SK-N-SH (cell line): ENCODE measurements around the gene ATXN2. TPM values are rescaled to one million over a fixed set of nuclear protein-coding genes. Genes with fewer than 3 reads are reported as not detected.
A peak's percentile ranks its signal among the peaks of the same experiment; 100 is the strongest.

Experiments used
- CTCF ChIA-PET: fragments of 300-600, 350-600 bp; formaldehyde crosslinking; extraction: SDS; loops from one replicate; lab custom pipeline; 2021; lab: Yijun Ruan, JAX
- POLR2A ChIA-PET: fragments of 350-600 bp; sonication (Branson Sonifier 250); formaldehyde crosslinking; extraction: SDS; loops from one replicate; lab custom pipeline; 2020; ENCODE audit warnings: antibody characterized with exemption, inconsistent platforms; lab: Yijun Ruan, JAX
- DNase-seq: peaks from one replicate; pipeline ENCODE4 v3.0.0; 2012
- H2AFZ ChIP-seq: fragments of 200-600 bp; sonication (generic); 2 replicates; pipeline ENCODE4 v1.8.1; 2016; ENCODE audit warnings: antibody characterized with exemption, mild to moderate bottlenecking, low read depth
- H3F3A ChIP-seq: fragments of 200-600 bp; sonication (generic); replicated peaks from 2 replicates; pipeline ENCODE3; 2016; ENCODE audit warnings: antibody characterized with exemption, mild to moderate bottlenecking; ENCODE audit not compliant: insufficient read depth
- H3K27ac ChIP-seq, 2 experiments: fragments of 200-500 bp in 1 of 2; fragments of 200-600 bp in 1 of 2; sonication (Bioruptor generic) in 1 of 2; sonication (generic), shearing (Covaris generic) in 1 of 2; 2 replicates each; pipeline versions ENCODE4 v1.5.1 to v1.6.1; 2014 to 2016; ENCODE audit warnings: low read depth in 2 of 2, inconsistent platforms in 1 of 2, low read length in 1 of 2, mild to moderate bottlenecking in 1 of 2, mixed read lengths in 1 of 2
- H3K27me3 ChIP-seq: fragments of 200-600 bp; sonication (generic), shearing (Covaris generic); 2 replicates; pipeline ENCODE4 v1.6.1; 2016; ENCODE audit warnings: mixed run types; ENCODE audit not compliant: insufficient read depth
- H3K36me3 ChIP-seq, 2 experiments: fragments of 200-500 bp in 1 of 2; fragments of 200-600 bp in 1 of 2; sonication (Bioruptor generic) in 1 of 2; sonication (generic) in 1 of 2; replicated peaks in 1 of 2; 2 replicates each; pipeline versions ENCODE3 to v1.5.1; 2014 to 2016; ENCODE audit warnings: low read length in 1 of 2, mild to moderate bottlenecking in 1 of 2; ENCODE audit not compliant: insufficient read depth in 2 of 2, control insufficient read depth in 1 of 2
- H3K4me1 ChIP-seq, 2 experiments: fragments of 200-500 bp in 1 of 2; fragments of 200-600 bp in 1 of 2; sonication (Bioruptor generic) in 1 of 2; sonication (generic), shearing (Covaris generic) in 1 of 2; 2 replicates each; pipeline versions ENCODE4 v1.5.1 to v1.6.1; 2014 to 2016; ENCODE audit warnings: low read depth in 1 of 2, low read length in 1 of 2, mixed run types in 1 of 2; ENCODE audit not compliant: insufficient read depth in 2 of 2, control insufficient read depth in 1 of 2
- H3K4me2 ChIP-seq: fragments of 200-600 bp; sonication (generic), shearing (Covaris generic); 2 replicates; pipeline ENCODE4 v1.6.1; 2017; ENCODE audit warnings: mixed run types
- H3K4me3 ChIP-seq, 2 experiments: fragments of 200-500 bp in 1 of 2; fragments of 200-600 bp in 1 of 2; sonication (Bioruptor generic) in 1 of 2; sonication (generic), shearing (Covaris generic) in 1 of 2; 2 replicates each; pipeline versions ENCODE4 v1.5.1 to v1.8.1; 2014 to 2016; ENCODE audit warnings: low read depth in 2 of 2, inconsistent platforms in 1 of 2, low read length in 1 of 2, mild to moderate bottlenecking in 1 of 2, mixed read lengths in 1 of 2, moderate library complexity in 1 of 2
- H3K79me2 ChIP-seq: fragments of 200-600 bp; sonication (generic); 2 replicates; pipeline ENCODE4 v1.8.1; 2017; ENCODE audit warnings: mild to moderate bottlenecking; ENCODE audit not compliant: insufficient read depth
- H3K9ac ChIP-seq: fragments of 200-600 bp; sonication (generic); 2 replicates; pipeline ENCODE4 v1.6.1; 2017; ENCODE audit warnings: mixed run types
- H3K9me2 ChIP-seq: fragments of 200-600 bp; sonication (generic); 2 replicates; pipeline ENCODE4 v1.6.1; 2017; ENCODE audit warnings: mixed run types
- H3K9me3 ChIP-seq: fragments of 200-600 bp; sonication (generic); 2 replicates; pipeline ENCODE4 v1.6.1; 2017; ENCODE audit warnings: mixed run types, mild to moderate bottlenecking, moderate library complexity
- H4K20me1 ChIP-seq: fragments of 200-600 bp; sonication (generic); 2 replicates; pipeline ENCODE4 v1.6.1; 2017; ENCODE audit warnings: mild to moderate bottlenecking, mixed run types; ENCODE audit not compliant: insufficient read depth
- CHD2 ChIP-seq: fragments of 150-350 bp; IDR thresholded peaks from 2 replicates; pipeline ENCODE4 v1.6.1; 2018; ENCODE audit warnings: low read length; ENCODE audit not compliant: partially characterized antibody
- EZH2phosphoT487 ChIP-seq: fragments of 200-600 bp; sonication (generic); IDR thresholded peaks from 2 replicates; pipeline ENCODE4 v1.6.1; 2017; ENCODE audit warnings: low read depth, mixed run types, mild to moderate bottlenecking, antibody characterized with exemption, moderate library complexity, borderline replicate concordance
- FOSL2 ChIP-seq: IDR thresholded peaks from 2 replicates; pipeline ENCODE4 v1.4.0; 2012; ENCODE audit warnings: low read depth, mild to moderate bottlenecking, moderate library complexity, borderline replicate concordance
- FOXJ3 ChIP-seq: sonication (generic); formaldehyde crosslinking; IDR thresholded peaks from 2 replicates; pipeline ENCODE4 v1.5.1; 2020; ENCODE audit warnings: mild to moderate bottlenecking, missing genetic modification reagents
- FOXM1 ChIP-seq: IDR thresholded peaks from 2 replicates; pipeline ENCODE4 v1.4.0; 2012; ENCODE audit warnings: low read depth, mild to moderate bottlenecking
- GATA2 ChIP-seq: sonication (generic); formaldehyde crosslinking; IDR thresholded peaks from 2 replicates; pipeline ENCODE4 v1.5.0; 2020; ENCODE audit warnings: mild to moderate bottlenecking, missing genetic modification reagents
- JUND ChIP-seq: IDR thresholded peaks from 2 replicates; pipeline ENCODE4 v1.4.0; 2012
- MEF2A ChIP-seq: IDR thresholded peaks from 2 replicates; pipeline ENCODE4 v1.4.0; 2012; ENCODE audit warnings: low read depth, borderline replicate concordance
- NRF1 ChIP-seq: IDR thresholded peaks from 2 replicates; pipeline ENCODE4 v1.6.1; 2012; ENCODE audit warnings: low read depth, mild to moderate bottlenecking, low read length
- POLR2AphosphoS5 ChIP-seq: IDR thresholded peaks from 2 replicates; pipeline ENCODE4 v1.6.1; 2012; ENCODE audit warnings: low read depth, low read length
- RAD21 ChIP-seq: IDR thresholded peaks from 2 replicates; pipeline ENCODE4 v1.6.1; 2012; ENCODE audit warnings: mild to moderate bottlenecking, low read length
- RCOR1 ChIP-seq: fragments of 150-350 bp; IDR thresholded peaks from 2 replicates; pipeline ENCODE4 v1.6.1; 2017; ENCODE audit warnings: antibody characterized with exemption, low read length
- RXRA ChIP-seq: IDR thresholded peaks from 2 replicates; pipeline ENCODE4 v1.4.0; 2012; ENCODE audit warnings: low read depth, mild to moderate bottlenecking, borderline replicate concordance
- SIN3A ChIP-seq: IDR thresholded peaks from 2 replicates; pipeline ENCODE4 v1.6.1; 2012; ENCODE audit warnings: low read depth, mild to moderate bottlenecking, low read length, moderate library complexity, borderline replicate concordance
- SMC3 ChIP-seq: IDR thresholded peaks from 2 replicates; pipeline ENCODE4 v1.6.1; 2012; ENCODE audit warnings: low read depth, low read length, improper control_type of control experiment
- TCF12 ChIP-seq: IDR thresholded peaks from 2 replicates; pipeline ENCODE4 v1.4.0; 2012
- TEAD4 ChIP-seq: IDR thresholded peaks from 2 replicates; pipeline ENCODE4 v1.4.0; 2012; ENCODE audit warnings: mild to moderate bottlenecking, borderline replicate concordance; ENCODE audit not compliant: insufficient read depth
- WGBS: methylation state at CpG from one replicate; pipeline ENCODE4 v1.1.6; 2017; ENCODE audit warnings: low lambda C conversion rate; 5-methylcytosine and 5-hydroxymethylcytosine counted together
- polyA plus RNA-seq, 3 experiments: library from polyadenylated mRNA; depleted of rRNA; stranded (reverse); fragments of >200 nt; gene quantifications; 2 replicates each; pipeline ENCODE4 v1.2.3, GENCODE V29; 2012
- TF ChIP-seq, protein P1 (sequence below): IDR thresholded peaks from 2 replicates; pipeline ENCODE4 v1.4.0; 2012; ENCODE audit warnings: low read depth, borderline replicate concordance
- TF ChIP-seq, protein P2 (sequence below): fragments of 200-600 bp; sonication (generic); IDR thresholded peaks from 2 replicates; pipeline ENCODE4 v1.6.1; 2017; ENCODE audit warnings: antibody characterized with exemption, mild to moderate bottlenecking, moderate library complexity
- TF ChIP-seq, protein P3 (sequence below): IDR thresholded peaks from 2 replicates; pipeline ENCODE4; 2012
- TF ChIP-seq, protein P4 (sequence below): IDR thresholded peaks from 2 replicates; pipeline ENCODE4 v1.4.0; 2012; ENCODE audit warnings: low read depth, borderline replicate concordance

ATXN2 gene
- polyA plus RNA-seq, 1 of the 3 experiments (the other 2 are of a cell fraction): 35.7 TPM

DNA sequence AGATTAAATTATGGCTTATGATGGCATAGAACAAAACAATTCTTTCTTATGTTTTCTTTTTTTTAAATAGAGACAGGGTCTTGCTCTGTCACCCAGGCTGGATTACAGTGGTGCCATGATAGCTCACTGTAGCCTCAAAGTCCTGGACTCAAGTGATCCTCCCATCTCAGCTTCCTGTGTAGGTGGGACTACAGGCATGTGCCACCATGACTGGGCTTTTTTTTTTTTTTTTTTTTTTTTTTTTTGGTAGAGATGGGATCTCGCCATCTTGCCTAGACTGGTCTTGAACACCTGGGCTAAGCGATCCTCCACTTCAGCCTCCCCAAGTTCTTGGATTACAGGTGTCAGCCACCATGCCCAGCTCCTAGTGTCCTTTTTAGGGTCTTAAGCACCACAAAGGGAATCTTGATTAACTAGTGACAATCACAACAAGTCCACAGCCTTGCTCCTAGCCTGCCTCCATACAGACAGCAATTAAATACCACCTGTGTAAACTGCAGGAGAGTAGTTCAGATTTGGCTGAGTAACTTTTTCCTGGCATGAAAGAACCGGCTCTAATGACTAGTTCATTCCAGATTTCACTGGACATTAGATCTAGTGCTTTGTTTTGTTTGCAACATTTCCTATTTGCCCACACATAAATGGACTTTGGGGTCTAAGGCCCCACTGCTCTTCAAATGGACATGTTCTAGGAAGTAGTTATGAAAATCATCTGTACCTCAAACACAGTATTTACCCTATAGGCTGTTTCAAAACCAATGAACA lies 131.8 kb downstream of the ATXN2 start:
- no peaks in the 10 kb centered on the region for H3K27me3 ChIP-seq
- no peak for DNase-seq
- ChIA-PET CTCF (interaction anchor here (1.2 to 1.8 kb wide), 2 partner anchors 12 to 70 kb away, joined by 3 to 10 read pairs; no protein-coding TSS in a partner anchor), POLR2A (no interaction called here)
- H3K4me1 ChIP-seq: peaks cover 0 to 13% of the 10 kb centered on the region in 2 experiments; a peak in 1 of 4 replicates
- H3K9ac ChIP-seq: no peak overlapping the region
- TF ChIP-seq, protein P1, sequence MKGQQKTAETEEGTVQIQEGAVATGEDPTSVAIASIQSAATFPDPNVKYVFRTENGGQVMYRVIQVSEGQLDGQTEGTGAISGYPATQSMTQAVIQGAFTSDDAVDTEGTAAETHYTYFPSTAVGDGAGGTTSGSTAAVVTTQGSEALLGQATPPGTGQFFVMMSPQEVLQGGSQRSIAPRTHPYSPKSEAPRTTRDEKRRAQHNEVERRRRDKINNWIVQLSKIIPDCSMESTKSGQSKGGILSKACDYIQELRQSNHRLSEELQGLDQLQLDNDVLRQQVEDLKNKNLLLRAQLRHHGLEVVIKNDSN: no peak
- no peak for TF ChIP-seq TEAD4
- TF ChIP-seq RXRA: no peak
- no peak for TF ChIP-seq EZH2phosphoT487
- TF ChIP-seq CHD2: no peak
- TF ChIP-seq SIN3A: no peak
- TF ChIP-seq RAD21: no peak
- TF ChIP-seq, protein P2, sequence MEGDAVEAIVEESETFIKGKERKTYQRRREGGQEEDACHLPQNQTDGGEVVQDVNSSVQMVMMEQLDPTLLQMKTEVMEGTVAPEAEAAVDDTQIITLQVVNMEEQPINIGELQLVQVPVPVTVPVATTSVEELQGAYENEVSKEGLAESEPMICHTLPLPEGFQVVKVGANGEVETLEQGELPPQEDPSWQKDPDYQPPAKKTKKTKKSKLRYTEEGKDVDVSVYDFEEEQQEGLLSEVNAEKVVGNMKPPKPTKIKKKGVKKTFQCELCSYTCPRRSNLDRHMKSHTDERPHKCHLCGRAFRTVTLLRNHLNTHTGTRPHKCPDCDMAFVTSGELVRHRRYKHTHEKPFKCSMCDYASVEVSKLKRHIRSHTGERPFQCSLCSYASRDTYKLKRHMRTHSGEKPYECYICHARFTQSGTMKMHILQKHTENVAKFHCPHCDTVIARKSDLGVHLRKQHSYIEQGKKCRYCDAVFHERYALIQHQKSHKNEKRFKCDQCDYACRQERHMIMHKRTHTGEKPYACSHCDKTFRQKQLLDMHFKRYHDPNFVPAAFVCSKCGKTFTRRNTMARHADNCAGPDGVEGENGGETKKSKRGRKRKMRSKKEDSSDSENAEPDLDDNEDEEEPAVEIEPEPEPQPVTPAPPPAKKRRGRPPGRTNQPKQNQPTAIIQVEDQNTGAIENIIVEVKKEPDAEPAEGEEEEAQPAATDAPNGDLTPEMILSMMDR: no peak
- TF ChIP-seq FOXM1: no peak
- no peak for TF ChIP-seq RCOR1
- TF ChIP-seq, all 33 proteins: peak for 0
- H4K20me1 ChIP-seq: peaks cover 19% of the 10 kb centered on the region
- no peak overlapping the region for H3K4me2 ChIP-seq
- H3K9me2 ChIP-seq: no peaks in the 10 kb centered on the region
- H3F3A ChIP-seq: peaks cover 43% of the 10 kb centered on the region
- peaks cover 49% of the 10 kb centered on the region for H3K79me2 ChIP-seq
- 90% methylated on average over 3 of the region's 3 CpGs for WGBS
- no peak overlapping the region for H2AFZ ChIP-seq
- H3K36me3 ChIP-seq: peaks cover 34 to 72% of the 10 kb centered on the region in 2 experiments
- no peak overlapping the region for H3K4me3 ChIP-seq
- H3K27ac ChIP-seq: peak overlapping the region in 1 of 2 experiments; percentile 76; a peak in 2 of 4 replicates
- H3K9me3 ChIP-seq: no peaks in the 10 kb centered on the region

DNA sequence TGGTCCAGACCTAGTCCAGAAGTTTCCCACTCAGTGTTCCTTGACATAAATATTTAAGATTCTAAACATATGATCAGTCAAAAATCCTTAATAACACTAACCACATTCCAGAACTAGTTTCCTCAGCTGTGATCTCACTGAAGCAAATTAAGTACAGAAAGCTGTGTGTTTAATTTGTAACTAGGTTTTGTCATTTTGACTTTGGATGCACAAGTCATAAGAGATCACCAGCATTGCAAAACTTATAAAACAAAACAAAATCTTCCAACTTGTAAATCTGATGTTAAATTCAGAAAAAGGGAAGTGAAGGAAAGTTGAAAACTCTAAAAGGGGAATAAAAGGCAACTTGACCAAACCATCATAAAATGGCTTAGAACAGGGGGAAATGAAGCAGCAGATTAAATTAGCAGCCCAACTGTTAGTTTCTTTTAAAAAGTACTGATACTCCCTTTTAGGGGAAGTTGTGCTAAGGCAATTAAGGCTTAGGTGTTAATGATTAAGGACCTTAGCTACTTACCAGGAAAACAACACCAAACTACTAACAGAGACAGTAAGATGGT lies 136.8 kb downstream of the ATXN2 start:
- Histone ChIP-seq H3K36me3 (peaks cover 6 to 66% of the 10 kb centered on the region in 2 experiments), H4K20me1 (peaks cover 19% of the 10 kb centered on the region), H3K9me2 (no peaks in the 10 kb centered on the region; the same call in 1 of the 2 replicates), H3K4me1 (peaks cover 0 to 13% of the 10 kb centered on the region in 2 experiments; a peak in 2 of 4 replicates), H3K4me3 (no peak overlapping the region; a peak in 1 of 4 replicates), H3F3A (peaks cover 40% of the 10 kb centered on the region), H3K27me3 (no peaks in the 10 kb centered on the region), H3K27ac (peak overlapping the region; percentile 24 to 95; a peak in 3 of 4 replicates), H3K9me3 (no peaks in the 10 kb centered on the region), H3K9ac (peak overlapping the region; percentile 29; the same call in 1 of the 2 replicates), H3K4me2 (peak overlapping the region; percentile 34; the same call in 1 of the 2 replicates), H3K79me2 (peaks cover 66% of the 10 kb centered on the region), H2AFZ (no peak overlapping the region)
- ChIA-PET CTCF (interaction anchor here (1.3 to 28.3 kb wide), 3 partner anchors 11 to 61 kb away, joined by 3 to 618 read pairs (median 40); partner anchors contain the start of gene SH2B3), POLR2A (no interaction called here)
- no peak for DNase-seq
- TF ChIP-seq FOSL2: peak; percentile 17; the same call in 1 of the 2 replicates
- TF ChIP-seq SMC3: no peak
- peak; percentile 19; the same call in 1 of the 2 replicates for TF ChIP-seq POLR2AphosphoS5
- TF ChIP-seq TCF12: peak; percentile 82
- no peak for TF ChIP-seq SIN3A
- TF ChIP-seq, protein P3, sequence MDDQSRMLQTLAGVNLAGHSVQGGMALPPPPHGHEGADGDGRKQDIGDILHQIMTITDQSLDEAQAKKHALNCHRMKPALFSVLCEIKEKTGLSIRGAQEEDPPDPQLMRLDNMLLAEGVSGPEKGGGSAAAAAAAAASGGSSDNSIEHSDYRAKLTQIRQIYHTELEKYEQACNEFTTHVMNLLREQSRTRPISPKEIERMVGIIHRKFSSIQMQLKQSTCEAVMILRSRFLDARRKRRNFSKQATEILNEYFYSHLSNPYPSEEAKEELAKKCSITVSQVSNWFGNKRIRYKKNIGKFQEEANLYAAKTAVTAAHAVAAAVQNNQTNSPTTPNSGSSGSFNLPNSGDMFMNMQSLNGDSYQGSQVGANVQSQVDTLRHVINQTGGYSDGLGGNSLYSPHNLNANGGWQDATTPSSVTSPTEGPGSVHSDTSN: no peak
- no peak for TF ChIP-seq NRF1
- TF ChIP-seq MEF2A: no peak
- TF ChIP-seq GATA2 (CRISPR knock-in tag): no peak
- TF ChIP-seq JUND: no peak
- TF ChIP-seq FOXJ3 (CRISPR knock-in tag): no peak
- TF ChIP-seq, protein P4, sequence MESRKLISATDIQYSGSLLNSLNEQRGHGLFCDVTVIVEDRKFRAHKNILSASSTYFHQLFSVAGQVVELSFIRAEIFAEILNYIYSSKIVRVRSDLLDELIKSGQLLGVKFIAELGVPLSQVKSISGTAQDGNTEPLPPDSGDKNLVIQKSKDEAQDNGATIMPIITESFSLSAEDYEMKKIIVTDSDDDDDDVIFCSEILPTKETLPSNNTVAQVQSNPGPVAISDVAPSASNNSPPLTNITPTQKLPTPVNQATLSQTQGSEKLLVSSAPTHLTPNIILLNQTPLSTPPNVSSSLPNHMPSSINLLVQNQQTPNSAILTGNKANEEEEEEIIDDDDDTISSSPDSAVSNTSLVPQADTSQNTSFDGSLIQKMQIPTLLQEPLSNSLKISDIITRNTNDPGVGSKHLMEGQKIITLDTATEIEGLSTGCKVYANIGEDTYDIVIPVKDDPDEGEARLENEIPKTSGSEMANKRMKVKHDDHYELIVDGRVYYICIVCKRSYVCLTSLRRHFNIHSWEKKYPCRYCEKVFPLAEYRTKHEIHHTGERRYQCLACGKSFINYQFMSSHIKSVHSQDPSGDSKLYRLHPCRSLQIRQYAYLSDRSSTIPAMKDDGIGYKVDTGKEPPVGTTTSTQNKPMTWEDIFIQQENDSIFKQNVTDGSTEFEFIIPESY: no peak
- TF ChIP-seq EZH2phosphoT487: no peak
